ENCODE results near the gene ARFRP1. TPM values are rescaled to one million over a fixed set of nuclear protein-coding genes. Genes with fewer than 3 reads are reported as not detected.

The ARFRP1 gene
- total RNA-seq, 1 experiment from 2014 or later = 71.2 TPM

DNA sequence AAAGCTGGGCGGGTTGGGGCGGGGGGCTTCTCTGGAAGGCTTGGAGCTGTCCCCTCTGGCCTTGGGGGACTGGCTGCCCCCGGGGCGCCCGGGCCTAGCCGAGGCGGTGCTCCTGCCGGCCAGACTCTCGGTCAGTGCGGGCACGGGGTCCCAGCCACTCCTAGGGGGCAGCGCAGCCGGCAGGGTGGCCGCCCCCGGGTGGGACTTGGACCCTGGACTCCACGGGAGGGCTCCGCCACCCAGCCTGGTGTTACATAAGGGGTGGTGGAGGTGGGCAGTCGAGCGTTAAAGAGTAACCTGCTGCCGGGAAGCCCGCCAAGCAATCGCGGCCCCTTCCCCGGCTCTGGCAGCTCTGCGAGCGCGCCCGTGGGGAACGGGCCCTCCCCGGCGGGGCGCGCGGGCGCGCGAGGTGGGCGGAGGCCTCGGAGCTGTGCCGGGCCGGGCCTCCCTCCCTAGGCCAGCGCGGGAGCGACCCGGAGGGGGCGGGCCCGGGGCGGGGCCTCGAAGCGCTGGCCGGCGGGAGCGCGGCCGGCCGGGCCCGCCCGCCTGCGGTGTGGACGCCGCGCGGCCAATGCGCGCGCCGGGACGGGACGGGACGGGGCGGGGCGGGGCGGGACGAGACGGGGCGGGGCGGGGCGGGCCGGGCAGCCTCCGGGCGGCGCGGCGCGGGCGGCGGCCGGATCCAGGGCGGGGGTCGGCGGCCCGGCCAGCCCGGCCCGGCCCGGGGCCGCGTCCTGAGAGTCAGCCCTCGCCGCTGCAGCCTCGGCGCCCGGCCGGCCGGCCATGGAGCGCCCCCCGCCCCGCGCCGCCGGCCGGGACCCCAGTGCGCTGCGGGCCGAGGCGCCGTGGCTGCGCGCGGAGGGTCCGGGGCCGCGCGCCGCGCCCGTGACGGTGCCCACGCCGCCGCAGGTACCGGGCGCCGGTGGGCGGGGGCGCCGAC is 31.6 kb upstream of the ARFRP1 start, which contains the start of gene SLC2A4RG:
TSS of gene SLC2A4RG (plus strand) at position 647 of the 940 bp plus-strand sequence. CDS start at position 784, 137 bp downstream.
- no peak for TF ChIP-seq EZH2phosphoT487 (IDR thresholded peaks at IDR 0.05; ENCODE audit: borderline replicate concordance, low read length)
- TF ChIP-seq EZH2 (IDR thresholded peaks at IDR 0.05; ENCODE audit: low read length, unreplicated experiment) = no peak
- TF ChIP-seq, protein P1, sequence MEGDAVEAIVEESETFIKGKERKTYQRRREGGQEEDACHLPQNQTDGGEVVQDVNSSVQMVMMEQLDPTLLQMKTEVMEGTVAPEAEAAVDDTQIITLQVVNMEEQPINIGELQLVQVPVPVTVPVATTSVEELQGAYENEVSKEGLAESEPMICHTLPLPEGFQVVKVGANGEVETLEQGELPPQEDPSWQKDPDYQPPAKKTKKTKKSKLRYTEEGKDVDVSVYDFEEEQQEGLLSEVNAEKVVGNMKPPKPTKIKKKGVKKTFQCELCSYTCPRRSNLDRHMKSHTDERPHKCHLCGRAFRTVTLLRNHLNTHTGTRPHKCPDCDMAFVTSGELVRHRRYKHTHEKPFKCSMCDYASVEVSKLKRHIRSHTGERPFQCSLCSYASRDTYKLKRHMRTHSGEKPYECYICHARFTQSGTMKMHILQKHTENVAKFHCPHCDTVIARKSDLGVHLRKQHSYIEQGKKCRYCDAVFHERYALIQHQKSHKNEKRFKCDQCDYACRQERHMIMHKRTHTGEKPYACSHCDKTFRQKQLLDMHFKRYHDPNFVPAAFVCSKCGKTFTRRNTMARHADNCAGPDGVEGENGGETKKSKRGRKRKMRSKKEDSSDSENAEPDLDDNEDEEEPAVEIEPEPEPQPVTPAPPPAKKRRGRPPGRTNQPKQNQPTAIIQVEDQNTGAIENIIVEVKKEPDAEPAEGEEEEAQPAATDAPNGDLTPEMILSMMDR (conservative IDR thresholded peaks at IDR 0.05; ENCODE audit: low read depth, low read length) = no peak
- H3F3A ChIP-seq (ENCODE audit: low read length, unreplicated experiment) = no peaks in the 10 kb centered on the region
- POLR2A ChIA-PET (ENCODE audit: unreplicated experiment) = interaction anchor here (0.6 kb wide), 1 partner anchor 97 kb away, joined by 3 read pairs; no protein-coding TSS in a partner anchor
- peak within 1 kb of the TSS; percentile 84 for H3K4me3 ChIP-seq (ENCODE audit: low read length)
- ATAC-seq (peak; percentile 60), DNase-seq (peak; percentile 85)
- CTCF ChIA-PET = no interaction called here
- peak within 1 kb of the TSS; percentile 79 for H2AFZ ChIP-seq (ENCODE audit: low read length)
- peaks cover 22% of the 10 kb centered on the region for H3K36me3 ChIP-seq (ENCODE audit: low read depth, low read length)
- H3K27me3 ChIP-seq (ENCODE audit: low read length) = no peaks in the 10 kb centered on the region
- no TSS peak for BruUV-seq (replicated peaks)
- no peaks in the 10 kb centered on the region for H3K9me3 ChIP-seq (ENCODE audit: low read length)
- intact Hi-C loops (cut with micrococcal nuclease) = loop anchor here (2.0 kb wide), 1 partner anchor 33 kb away; the partner anchor contains the start of gene ARFRP1
- H3K9ac ChIP-seq (ENCODE audit: low read length) = peak within 1 kb of the TSS; percentile 83
- peak within 1 kb of the TSS; percentile 64 for H3K27ac ChIP-seq (ENCODE audit: low read length)
- H4K20me1 ChIP-seq (ENCODE audit: low read length) = no peaks in the 10 kb centered on the region
- H3K79me2 ChIP-seq (ENCODE audit: low read length) = peaks cover 13% of the 10 kb centered on the region
- peak within 1 kb of the TSS; percentile 88 for H3K4me2 ChIP-seq (ENCODE audit: low read length)
- H3K9me2 ChIP-seq (replicated peaks; ENCODE audit: low read length) = no peaks in the 10 kb centered on the region
- H3K4me1 ChIP-seq (ENCODE audit: insufficient read depth, low read length) = peaks cover 12% of the 10 kb centered on the region

DNA sequence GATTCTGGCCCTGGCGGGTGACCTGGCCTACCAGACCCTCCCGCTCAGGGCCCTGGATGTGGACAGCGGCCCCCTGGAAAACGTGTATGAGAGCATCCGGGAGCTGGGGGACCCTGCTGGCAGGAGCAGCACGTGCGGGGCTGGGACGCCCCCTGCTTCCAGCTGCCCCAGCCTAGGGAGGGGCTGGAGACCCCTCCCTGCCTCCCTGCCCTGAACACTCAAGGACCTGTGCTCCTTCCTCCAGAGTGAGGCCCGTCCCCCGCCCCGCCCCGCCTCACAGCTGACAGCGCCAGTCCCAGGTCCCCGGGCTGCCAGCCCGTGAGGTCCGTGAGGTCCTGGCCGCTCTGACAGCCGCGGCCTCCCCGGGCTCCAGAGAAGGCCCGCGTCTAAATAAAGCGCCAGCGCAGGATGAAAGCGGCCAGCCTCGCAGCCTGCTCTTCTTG is 30.9 kb upstream of the ARFRP1 start:
- CTCF ChIA-PET = no interaction called here
- Histone ChIP-seq H3K36me3 (ENCODE audit: low read depth, low read length) (peaks cover 18% of the 10 kb centered on the region), H3K9ac (ENCODE audit: low read length) (no peak overlapping the region), H3K4me3 (ENCODE audit: low read length) (no peak overlapping the region), H3K27me3 (ENCODE audit: low read length) (no peaks in the 10 kb centered on the region), H3K4me1 (ENCODE audit: insufficient read depth, low read length) (peaks cover 12% of the 10 kb centered on the region), H3K9me3 (ENCODE audit: low read length) (no peaks in the 10 kb centered on the region), H3K79me2 (ENCODE audit: low read length) (peaks cover 13% of the 10 kb centered on the region), H3K4me2 (ENCODE audit: low read length) (no peak overlapping the region), H3K9me2 (replicated peaks; ENCODE audit: low read length) (no peaks in the 10 kb centered on the region), H3F3A (ENCODE audit: low read length, unreplicated experiment) (no peaks in the 10 kb centered on the region), H3K27ac (ENCODE audit: low read length) (no peak overlapping the region), H2AFZ (ENCODE audit: low read length) (no peak overlapping the region), H4K20me1 (ENCODE audit: low read length) (no peaks in the 10 kb centered on the region)
- ATAC-seq = no peak
- intact Hi-C loops (cut with micrococcal nuclease) = no loop called here
- POLR2A ChIA-PET (ENCODE audit: unreplicated experiment) = interaction anchor here (0.6 kb wide), 1 partner anchor 164 kb away, joined by 10 read pairs; the partner anchor contains the start of gene HELZ2
- BruUV-seq (replicated peaks) = no TSS peak
- TF ChIP-seq EZH2phosphoT487 (IDR thresholded peaks at IDR 0.05; ENCODE audit: borderline replicate concordance, low read length) (no peak), EZH2 (IDR thresholded peaks at IDR 0.05; ENCODE audit: low read length, unreplicated experiment) (no peak)
- DNase-seq = no peak

DNA sequence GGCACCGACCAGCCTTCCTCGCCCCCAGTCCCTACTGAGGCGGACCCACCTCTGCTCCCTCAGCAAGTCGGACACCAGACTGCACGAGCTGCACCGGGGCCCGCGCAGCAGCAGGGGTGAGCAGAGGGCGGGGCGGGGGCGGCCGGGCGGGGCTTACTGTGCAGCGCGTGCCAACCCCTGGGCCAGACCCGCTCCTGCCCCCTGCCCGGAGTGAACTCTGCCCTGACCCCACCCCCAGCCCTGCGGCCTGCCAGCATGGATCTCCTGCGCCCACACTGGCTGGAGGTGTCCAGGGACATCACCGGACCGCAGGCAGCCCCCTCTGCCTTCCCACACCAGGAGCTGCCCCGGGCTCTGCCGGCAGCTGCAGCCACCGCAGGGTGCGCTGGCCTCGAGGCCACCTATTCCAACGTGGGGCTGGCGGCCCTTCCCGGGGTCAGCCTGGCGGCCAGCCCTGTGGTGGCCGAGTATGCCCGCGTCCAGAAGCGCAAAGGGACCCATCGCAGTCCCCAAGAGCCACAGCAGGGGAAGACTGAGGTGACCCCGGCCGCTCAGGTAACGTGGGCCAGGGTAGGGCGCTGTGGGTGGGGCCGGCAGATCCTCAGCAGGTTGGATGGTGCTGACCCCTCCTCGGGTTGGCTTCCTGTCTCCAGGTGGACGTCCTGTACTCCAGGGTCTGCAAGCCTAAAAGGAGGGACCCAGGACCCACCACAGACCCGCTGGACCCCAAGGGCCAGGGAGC is 30.3 kb upstream of the ARFRP1 start:
- DNase-seq (no peak), ATAC-seq (no peak)
- no peaks in the 10 kb centered on the region for H3K27me3 ChIP-seq (ENCODE audit: low read length)
- ChIA-PET POLR2A (ENCODE audit: unreplicated experiment) (interaction anchor here (0.6 kb wide), 2 partner anchors 39 to 164 kb away, joined by 4 to 10 read pairs; partner anchors contain the start of gene HELZ2), CTCF (no interaction called here)
- no peak overlapping the region for H3K27ac ChIP-seq (ENCODE audit: low read length)
- TF ChIP-seq, protein P1 (conservative IDR thresholded peaks at IDR 0.05; ENCODE audit: low read depth, low read length) = no peak
- TF ChIP-seq EZH2phosphoT487 (IDR thresholded peaks at IDR 0.05; ENCODE audit: borderline replicate concordance, low read length) (no peak), EZH2 (IDR thresholded peaks at IDR 0.05; ENCODE audit: low read length, unreplicated experiment) (no peak)
- H3K4me1 ChIP-seq (ENCODE audit: insufficient read depth, low read length) = peaks cover 12% of the 10 kb centered on the region
- no peak overlapping the region for H3K4me2 ChIP-seq (ENCODE audit: low read length)
- peaks cover 14% of the 10 kb centered on the region for H3K79me2 ChIP-seq (ENCODE audit: low read length)
- no peak overlapping the region for H3K9ac ChIP-seq (ENCODE audit: low read length)
- no peaks in the 10 kb centered on the region for H3F3A ChIP-seq (ENCODE audit: low read length, unreplicated experiment)
- no peak overlapping the region for H2AFZ ChIP-seq (ENCODE audit: low read length)
- intact Hi-C loops (cut with micrococcal nuclease) = no loop called here
- H4K20me1 ChIP-seq (ENCODE audit: low read length) = no peaks in the 10 kb centered on the region
- BruUV-seq (replicated peaks) = no TSS peak
- no peak overlapping the region for H3K4me3 ChIP-seq (ENCODE audit: low read length)
- no peaks in the 10 kb centered on the region for H3K9me3 ChIP-seq (ENCODE audit: low read length)
- no peaks in the 10 kb centered on the region for H3K9me2 ChIP-seq (replicated peaks; ENCODE audit: low read length)
- H3K36me3 ChIP-seq (ENCODE audit: low read depth, low read length) = peaks cover 12% of the 10 kb centered on the region

Data from PC-3 (cell line).